Cortex of kidney (tissue), 1 donor: Measurements from ENCODE around the gene MAB21L4.

Experiments used
- DNase-seq: peaks from one replicate; lab custom pipeline; 2025; lab: John Stamatoyannopoulos, UW

Gene MAB21L4

GRCh38 chr2:240876475-240877251, 19.3 kb downstream of the MAB21L4 start:
- DNase-seq: no peak

GRCh38 chr2:240876035-240876474, 19.9 kb downstream of the MAB21L4 start:
- no peak for DNase-seq

- DNase-seq: no peak
Measured at GRCh38 chr2:240875228-240876034, 20.5 kb downstream of the MAB21L4 start.

- DNase-seq: no peak
Measured at GRCh38 chr2:240874715-240875227, 21.2 kb downstream of the MAB21L4 start.

GRCh38 chr2:240873805-240874714, 21.9 kb downstream of the MAB21L4 start:
- no peak for DNase-seq

- DNase-seq: no peak
Measured at GRCh38 chr2:240873098-240873788, 22.7 kb downstream of the MAB21L4 start.

- no peak for DNase-seq
Measured at GRCh38 chr2:240872317-240873097, 23.4 kb downstream of the MAB21L4 start.

GRCh38 chr2:240871071-240871958, 24.6 kb downstream of the MAB21L4 start:
- no peak for DNase-seq

GRCh38 chr2:240869956-240870875, 25.7 kb downstream of the MAB21L4 start:
- no peak for DNase-seq

- no peak for DNase-seq
Measured at GRCh38 chr2:240869109-240869955, 26.6 kb downstream of the MAB21L4 start.

GRCh38 chr2:240868286-240869108, 27.5 kb downstream of the MAB21L4 start, which contains the start of gene AGXT:
AGXT (plus strand) TSS chr2:240868824; CDS start chr2:240868866, 42 bp downstream.
- DNase-seq: no peak

- DNase-seq: no peak
Measured at GRCh38 chr2:240865391-240865790, 30.6 kb downstream of the MAB21L4 start.

- no peak for DNase-seq
Measured at GRCh38 chr2:240864475-240864874, 31.5 kb downstream of the MAB21L4 start.

- no peak for DNase-seq
Measured at GRCh38 chr2:240861547-240861946, 34.4 kb downstream of the MAB21L4 start.

GRCh38 chr2:240858871-240859270, 37.1 kb downstream of the MAB21L4 start:
- no peak for DNase-seq

- no peak for DNase-seq
Measured at GRCh38 chr2:240858321-240858720, 37.6 kb downstream of the MAB21L4 start.
